Measurements from ENCODE around the gene RRM2. TPM values are rescaled to one million over a fixed set of nuclear protein-coding genes. Genes with fewer than 3 reads are reported as not detected.

RRM2 gene
- total RNA-seq, result 1 to 10 TPM; 1.9 to 6.1 TPM

- intact Hi-C loops (cut with DNase I), result loop anchor here (5.0 kb wide), 2 partner anchors 180 to 285 kb away; partner anchors contain the start of gene HPCAL1
- H3K27ac ChIP-seq, result no peak within 1 kb of the TSS
- H3K9me3 ChIP-seq, result no peaks in the 10 kb centered on the region
- peaks cover 11% of the 10 kb centered on the region for H3K4me1 ChIP-seq (replicated peaks)
- peak; percentile 91 for DNase-seq (ENCODE audit: low spot score)
- H3K36me3 ChIP-seq, result no peaks in the 10 kb centered on the region
- H3K4me3 ChIP-seq, result peak within 1 kb of the TSS; percentile 33 to 48
- H3K27me3 ChIP-seq (replicated peaks; ENCODE audit: insufficient read depth), result no peaks in the 10 kb centered on the region
- WGBS, result 1% methylated on average over 53 of the region's 81 CpGs
- TF ChIP-seq, protein P1, sequence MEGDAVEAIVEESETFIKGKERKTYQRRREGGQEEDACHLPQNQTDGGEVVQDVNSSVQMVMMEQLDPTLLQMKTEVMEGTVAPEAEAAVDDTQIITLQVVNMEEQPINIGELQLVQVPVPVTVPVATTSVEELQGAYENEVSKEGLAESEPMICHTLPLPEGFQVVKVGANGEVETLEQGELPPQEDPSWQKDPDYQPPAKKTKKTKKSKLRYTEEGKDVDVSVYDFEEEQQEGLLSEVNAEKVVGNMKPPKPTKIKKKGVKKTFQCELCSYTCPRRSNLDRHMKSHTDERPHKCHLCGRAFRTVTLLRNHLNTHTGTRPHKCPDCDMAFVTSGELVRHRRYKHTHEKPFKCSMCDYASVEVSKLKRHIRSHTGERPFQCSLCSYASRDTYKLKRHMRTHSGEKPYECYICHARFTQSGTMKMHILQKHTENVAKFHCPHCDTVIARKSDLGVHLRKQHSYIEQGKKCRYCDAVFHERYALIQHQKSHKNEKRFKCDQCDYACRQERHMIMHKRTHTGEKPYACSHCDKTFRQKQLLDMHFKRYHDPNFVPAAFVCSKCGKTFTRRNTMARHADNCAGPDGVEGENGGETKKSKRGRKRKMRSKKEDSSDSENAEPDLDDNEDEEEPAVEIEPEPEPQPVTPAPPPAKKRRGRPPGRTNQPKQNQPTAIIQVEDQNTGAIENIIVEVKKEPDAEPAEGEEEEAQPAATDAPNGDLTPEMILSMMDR (IDR thresholded peaks at IDR 0.05), result no peak
- peak; percentile 67 for TF ChIP-seq POLR2AphosphoS5 (IDR thresholded peaks at IDR 0.05)
Observed at GRCh38 chr2:10122500-10123280, at the start of gene RRM2. Gene RRM2, plus strand, starts transcription at chr2:10122739. Its CDS starts 60 bp downstream, at chr2:10122799.

GRCh38 chr2:10073706-10074105 is 48.8 kb upstream of the RRM2 start:
- Histone ChIP-seq H3K27me3 (replicated peaks; ENCODE audit: insufficient read depth) (no peaks in the 10 kb centered on the region), H3K4me3 (no peak overlapping the region), H3K36me3 (no peaks in the 10 kb centered on the region), H3K9me3 (no peaks in the 10 kb centered on the region), H3K27ac (no peak overlapping the region), H3K4me1 (replicated peaks) (no peaks in the 10 kb centered on the region)
- WGBS, result 69% methylated on average over 8 of the region's 8 CpGs
- TF ChIP-seq, protein P1 (IDR thresholded peaks at IDR 0.05), result no peak
- TF ChIP-seq POLR2A (IDR thresholded peaks at IDR 0.05) (no peak), POLR2AphosphoS5 (IDR thresholded peaks at IDR 0.05) (no peak)
- intact Hi-C loops (cut with DNase I), result loop anchor here (2.0 kb wide), 1 partner anchor 361 kb away; no protein-coding TSS in a partner anchor
- no peak for DNase-seq (ENCODE audit: low spot score)

DNA sequence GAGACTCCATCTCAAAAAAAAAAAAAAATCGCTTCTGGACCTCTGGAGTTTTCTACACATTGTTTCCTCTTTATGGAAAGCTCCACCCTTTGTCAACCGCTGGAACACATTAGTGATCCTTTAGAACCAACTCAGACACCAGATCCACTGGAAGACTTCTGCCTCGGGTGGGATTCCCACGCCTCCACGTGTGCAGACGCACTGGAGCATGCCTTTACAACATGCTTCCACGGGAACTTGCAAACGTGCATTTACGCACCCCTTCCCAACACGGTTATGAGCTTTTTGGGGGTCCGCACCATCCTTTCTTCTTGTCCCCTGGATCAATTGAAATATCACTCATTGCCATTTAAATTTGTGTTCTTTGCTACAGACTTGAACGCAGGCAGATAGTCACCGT is 47.4 kb upstream of the RRM2 start:
- intact Hi-C loops (cut with DNase I), result no loop called here
- DNase-seq (ENCODE audit: low spot score), result no peak
- 73% methylated on average over 13 of the region's 13 CpGs for WGBS
- no peak overlapping the region for H3K4me3 ChIP-seq
- no peaks in the 10 kb centered on the region for H3K27me3 ChIP-seq (replicated peaks; ENCODE audit: insufficient read depth)
- H3K27ac ChIP-seq, result no peak overlapping the region
- no peaks in the 10 kb centered on the region for H3K36me3 ChIP-seq
- TF ChIP-seq, protein P1 (IDR thresholded peaks at IDR 0.05), result no peak
- TF ChIP-seq POLR2AphosphoS5 (IDR thresholded peaks at IDR 0.05), result no peak
- TF ChIP-seq POLR2A (IDR thresholded peaks at IDR 0.05), result no peak
- no peaks in the 10 kb centered on the region for H3K9me3 ChIP-seq
- H3K4me1 ChIP-seq (replicated peaks), result no peaks in the 10 kb centered on the region

DNA sequence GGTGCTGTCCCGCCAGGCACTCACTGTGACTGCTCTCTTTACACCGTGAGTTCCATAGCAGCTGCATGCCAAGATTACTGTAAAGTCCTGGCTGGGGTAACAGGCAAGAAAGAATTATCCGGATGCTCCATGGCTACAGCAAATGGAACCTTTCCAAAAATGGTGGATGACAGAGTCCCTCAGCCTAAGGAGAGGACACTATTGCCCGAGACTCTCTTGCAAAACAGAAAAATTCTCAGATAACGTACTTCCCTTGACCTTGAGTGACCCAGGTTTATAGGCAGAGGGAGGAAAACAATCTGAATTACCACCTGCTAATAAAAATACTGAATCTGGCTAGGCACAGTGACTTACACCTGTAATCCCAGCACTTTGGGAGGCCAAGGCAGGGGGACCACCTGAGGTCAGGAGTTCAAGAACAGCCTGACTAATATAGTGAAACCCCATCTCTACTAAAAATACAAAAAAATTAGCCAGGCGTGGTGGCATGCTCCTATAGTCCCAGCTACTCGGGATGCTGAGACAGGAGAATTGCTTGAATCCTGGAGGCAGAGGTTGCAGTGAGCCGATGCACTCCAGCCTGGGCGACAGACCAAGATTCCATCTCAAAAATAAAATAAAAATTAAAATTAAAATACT is 46.8 kb upstream of the RRM2 start:
- WGBS, result 69% methylated on average over 9 of the region's 9 CpGs
- Histone ChIP-seq H3K27ac (no peak overlapping the region), H3K36me3 (no peaks in the 10 kb centered on the region)

More for the DNA sequence above, 46.8 kb upstream of the RRM2 start:
- H3K27me3 ChIP-seq (replicated peaks; ENCODE audit: insufficient read depth), result no peaks in the 10 kb centered on the region
- H3K4me3 ChIP-seq, result no peak overlapping the region
- TF ChIP-seq POLR2AphosphoS5 (IDR thresholded peaks at IDR 0.05) (no peak), POLR2A (IDR thresholded peaks at IDR 0.05) (no peak)
- TF ChIP-seq, protein P1 (IDR thresholded peaks at IDR 0.05), result no peak
- intact Hi-C loops (cut with DNase I), result no loop called here
- H3K9me3 ChIP-seq, result no peaks in the 10 kb centered on the region
- no peak for DNase-seq (ENCODE audit: low spot score)
- no peaks in the 10 kb centered on the region for H3K4me1 ChIP-seq (replicated peaks)
